Measurements from ENCODE around the gene PPARD.

Gene PPARD

DNA sequence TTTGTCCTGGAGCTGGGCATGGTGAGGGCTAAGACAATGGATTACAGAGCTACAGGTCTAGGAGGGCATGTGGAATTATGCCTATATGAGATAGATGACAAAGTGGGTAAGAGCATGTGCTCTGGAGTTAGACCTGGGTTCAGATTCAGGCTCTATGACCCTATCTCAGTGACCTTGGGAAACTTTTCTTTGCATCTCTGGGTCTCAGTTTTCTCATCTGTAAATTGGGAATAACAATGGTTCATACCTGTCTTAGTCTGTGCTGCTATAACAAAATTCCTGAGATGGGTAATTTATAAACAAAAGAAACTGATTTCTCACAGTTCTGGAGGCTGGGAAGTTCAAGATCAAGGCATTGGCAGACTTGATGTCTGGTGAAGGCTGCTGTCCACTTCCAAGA lies 30.3 kb downstream of the PPARD start:
- Histone ChIP-seq H3K4me3 (replicated peaks; ENCODE audit: insufficient read depth, low read length) (no peak overlapping the region), H3K27ac (replicated peaks) (no peak overlapping the region), H3K27me3 (ENCODE audit: insufficient read depth, poor library complexity, severe bottlenecking) (no peaks in the 10 kb centered on the region)
- DNase-seq (ENCODE audit: low read depth in 1 of 2, low spot score in 1 of 2), result no peak
- TF ChIP-seq REST (IDR thresholded peaks at IDR 0.05; ENCODE audit: insufficient replicate concordance, low read depth) (no peak), SPI1 (IDR thresholded peaks at IDR 0.05; ENCODE audit: borderline replicate concordance, low read depth) (no peak), GABPA (IDR thresholded peaks at IDR 0.05; ENCODE audit: low read depth) (no peak), POLR2AphosphoS5 (IDR thresholded peaks at IDR 0.05; ENCODE audit: low read depth) (no peak)
- TF ChIP-seq, protein P1, sequence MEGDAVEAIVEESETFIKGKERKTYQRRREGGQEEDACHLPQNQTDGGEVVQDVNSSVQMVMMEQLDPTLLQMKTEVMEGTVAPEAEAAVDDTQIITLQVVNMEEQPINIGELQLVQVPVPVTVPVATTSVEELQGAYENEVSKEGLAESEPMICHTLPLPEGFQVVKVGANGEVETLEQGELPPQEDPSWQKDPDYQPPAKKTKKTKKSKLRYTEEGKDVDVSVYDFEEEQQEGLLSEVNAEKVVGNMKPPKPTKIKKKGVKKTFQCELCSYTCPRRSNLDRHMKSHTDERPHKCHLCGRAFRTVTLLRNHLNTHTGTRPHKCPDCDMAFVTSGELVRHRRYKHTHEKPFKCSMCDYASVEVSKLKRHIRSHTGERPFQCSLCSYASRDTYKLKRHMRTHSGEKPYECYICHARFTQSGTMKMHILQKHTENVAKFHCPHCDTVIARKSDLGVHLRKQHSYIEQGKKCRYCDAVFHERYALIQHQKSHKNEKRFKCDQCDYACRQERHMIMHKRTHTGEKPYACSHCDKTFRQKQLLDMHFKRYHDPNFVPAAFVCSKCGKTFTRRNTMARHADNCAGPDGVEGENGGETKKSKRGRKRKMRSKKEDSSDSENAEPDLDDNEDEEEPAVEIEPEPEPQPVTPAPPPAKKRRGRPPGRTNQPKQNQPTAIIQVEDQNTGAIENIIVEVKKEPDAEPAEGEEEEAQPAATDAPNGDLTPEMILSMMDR (IDR thresholded peaks at IDR 0.05; ENCODE audit: insufficient read depth, low read length), result no peak

DNA sequence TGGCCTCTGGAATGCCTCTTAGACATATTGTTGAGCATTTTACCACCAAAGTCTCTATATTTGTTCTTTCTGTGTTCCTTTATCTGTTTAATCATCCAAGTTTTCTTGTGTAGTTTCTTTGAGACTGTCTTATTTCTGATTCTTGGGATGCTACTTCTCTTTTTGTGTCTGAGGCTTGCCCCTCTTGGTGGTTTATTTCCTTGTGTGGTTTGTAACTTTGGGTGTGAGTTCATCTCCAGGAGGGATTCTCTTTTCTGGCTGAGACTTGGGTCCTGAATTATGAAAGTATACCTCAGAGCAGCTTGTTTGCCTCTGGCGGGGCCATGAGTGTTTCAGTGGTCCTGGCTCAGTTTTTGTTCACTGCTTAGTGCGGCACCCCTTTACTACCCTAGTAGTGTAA lies 33.9 kb downstream of the PPARD start:
- Histone ChIP-seq H3K4me3 (replicated peaks; ENCODE audit: insufficient read depth, low read length) (no peak overlapping the region), H3K27ac (replicated peaks) (no peak overlapping the region), H3K27me3 (ENCODE audit: insufficient read depth, poor library complexity, severe bottlenecking) (no peaks in the 10 kb centered on the region)
- TF ChIP-seq POLR2AphosphoS5 (IDR thresholded peaks at IDR 0.05; ENCODE audit: low read depth) (no peak), SPI1 (IDR thresholded peaks at IDR 0.05; ENCODE audit: borderline replicate concordance, low read depth) (no peak), REST (IDR thresholded peaks at IDR 0.05; ENCODE audit: insufficient replicate concordance, low read depth) (no peak), GABPA (IDR thresholded peaks at IDR 0.05; ENCODE audit: low read depth) (no peak)
- TF ChIP-seq, protein P1 (IDR thresholded peaks at IDR 0.05; ENCODE audit: insufficient read depth, low read length), result no peak
- DNase-seq (ENCODE audit: low read depth in 1 of 2, low spot score in 1 of 2), result peak in 1 of 2 experiments; percentile 34

- Histone ChIP-seq H3K27me3 (ENCODE audit: insufficient read depth, poor library complexity, severe bottlenecking) (no peaks in the 10 kb centered on the region), H3K4me3 (replicated peaks; ENCODE audit: insufficient read depth, low read length) (no peak overlapping the region), H3K27ac (replicated peaks) (no peak overlapping the region)
- TF ChIP-seq GABPA (IDR thresholded peaks at IDR 0.05; ENCODE audit: low read depth) (no peak), REST (IDR thresholded peaks at IDR 0.05; ENCODE audit: insufficient replicate concordance, low read depth) (no peak), POLR2AphosphoS5 (IDR thresholded peaks at IDR 0.05; ENCODE audit: low read depth) (no peak), SPI1 (IDR thresholded peaks at IDR 0.05; ENCODE audit: borderline replicate concordance, low read depth) (no peak)
- TF ChIP-seq, protein P1 (IDR thresholded peaks at IDR 0.05; ENCODE audit: insufficient read depth, low read length), result no peak
- no peak for DNase-seq (ENCODE audit: low read depth in 1 of 2, low spot score in 1 of 2)
These were observed 34.6 kb downstream of the PPARD start for GRCh38 chr6:35377002-35377401.

All from HL-60 (cell line).